HEK293 (cell line): Measurements from ENCODE around the gene FGF12.

Source experiments
- CTCF ChIA-PET: fragments of 350-600 bp; formaldehyde crosslinking; extraction: SDS; loops from one replicate; lab custom pipeline; 2021; ENCODE audit warnings: antibody characterized with exemption; lab: Yijun Ruan, JAX
- POLR2A ChIA-PET: fragments of 300-600 bp; formaldehyde crosslinking; extraction: SDS; loops from one replicate; lab custom pipeline; 2020; ENCODE audit warnings: antibody characterized with exemption, inconsistent platforms; lab: Yijun Ruan, JAX
- H3K27ac ChIP-seq: fragments of 200-500 bp; sonication (Bioruptor generic); 2 replicates; pipeline ENCODE4 v1.5.1; 2014; ENCODE audit warnings: low read depth, low read length, control low read depth, inconsistent platforms; ENCODE audit errors: extremely low read depth
- H3K36me3 ChIP-seq, 2 experiments: fragments of 200-500 bp in 1 of 2; sonication (Bioruptor generic) in 1 of 2; 1 replicate in 1 of 2; 2 replicates in 1 of 2; pipeline ENCODE4 v1.5.1; 2014 to 2017; ENCODE audit warnings: inconsistent platforms in 2 of 2, low read length in 2 of 2; ENCODE audit not compliant: control insufficient read depth in 2 of 2, insufficient read depth in 1 of 2
- H3K4me1 ChIP-seq: fragments of 200-500 bp; sonication (Bioruptor generic); 2 replicates; pipeline ENCODE4 v1.5.1; 2014; ENCODE audit warnings: mild to moderate bottlenecking, low read length, inconsistent platforms; ENCODE audit not compliant: control insufficient read depth, insufficient read depth
- H3K4me3 ChIP-seq: 2 replicates; pipeline ENCODE4 v1.5.1; 2011; ENCODE audit warnings: low read depth, mild to moderate bottlenecking, control low read depth, low read length, moderate library complexity
- H3K9me3 ChIP-seq: fragments of 200-500 bp; sonication (Bioruptor generic); 2 replicates; pipeline ENCODE4 v1.5.1; 2014; ENCODE audit warnings: low read depth, low read length, inconsistent platforms; ENCODE audit not compliant: control insufficient read depth, insufficient read depth
- BCL11A ChIP-seq: fragments of 450-650 bp; formaldehyde crosslinking; IDR thresholded peaks from 2 replicates; pipeline ENCODE4 v1.5.1; 2016; ENCODE audit warnings: low read depth, missing biosample characterization, missing genetic modification characterization
- HOXC10 ChIP-seq: sonication (generic); formaldehyde crosslinking; IDR thresholded peaks from 2 replicates; pipeline ENCODE4 v1.8.1; 2023; ENCODE audit warnings: mild to moderate bottlenecking, missing genetic modification reagents
- OSR2 ChIP-seq: fragments of 450-650 bp; formaldehyde crosslinking; IDR thresholded peaks from 2 replicates; pipeline ENCODE4 v1.5.1; 2016; ENCODE audit warnings: missing biosample characterization, missing genetic modification characterization
- ZBTB17 ChIP-seq: fragments of 450-650 bp; formaldehyde crosslinking; IDR thresholded peaks from 2 replicates; pipeline ENCODE4 v1.5.1; 2016; ENCODE audit warnings: missing biosample characterization, missing genetic modification characterization
- ZFP41 ChIP-seq: fragments of 450-650 bp; formaldehyde crosslinking; IDR thresholded peaks from 2 replicates; pipeline ENCODE4 v1.5.1; 2016; ENCODE audit warnings: missing biosample characterization, missing genetic modification characterization, borderline replicate concordance
- ZNF274 ChIP-seq, 2 experiments: fragments of 200-500 bp in 1 of 2; fragments of 450-650 bp in 1 of 2; sonication (Bioruptor generic) in 1 of 2; formaldehyde crosslinking in 1 of 2; IDR thresholded peaks; 2 replicates each; pipeline versions ENCODE4 v1.5.1 to v1.6.1; 2014 to 2016; ENCODE audit warnings: borderline replicate concordance in 1 of 2, inconsistent platforms in 1 of 2, low read length in 1 of 2, missing biosample characterization in 1 of 2, missing genetic modification characterization in 1 of 2
- ZNF302 ChIP-seq: fragments of 450-650 bp; formaldehyde crosslinking; IDR thresholded peaks from 2 replicates; pipeline ENCODE4 v1.5.1; 2016; ENCODE audit warnings: missing biosample characterization, missing genetic modification characterization, low read depth
- ZNF366 ChIP-seq: fragments of 450-650 bp; formaldehyde crosslinking; conservative IDR thresholded peaks from 2 replicates; pipeline ENCODE4 v1.5.1; 2016; ENCODE audit warnings: missing biosample characterization, missing genetic modification characterization
- ZNF416 ChIP-seq: fragments of 450-650 bp; formaldehyde crosslinking; IDR thresholded peaks from 2 replicates; pipeline ENCODE4 v1.5.1; 2016; ENCODE audit warnings: missing biosample characterization, missing genetic modification characterization
- ZNF501 ChIP-seq: fragments of 450-650 bp; formaldehyde crosslinking; IDR thresholded peaks from 2 replicates; pipeline ENCODE4 v1.5.1; 2016; ENCODE audit warnings: missing biosample characterization, missing genetic modification characterization
- ZNF548 ChIP-seq: fragments of 450-650 bp; formaldehyde crosslinking; IDR thresholded peaks from 2 replicates; pipeline ENCODE4 v1.5.1; 2016; ENCODE audit warnings: missing biosample characterization, missing genetic modification characterization
- ZNF600 ChIP-seq: fragments of 450-650 bp; formaldehyde crosslinking; IDR thresholded peaks from 2 replicates; pipeline ENCODE4 v1.5.1; 2016; ENCODE audit warnings: missing biosample characterization, missing genetic modification characterization
- ZNF623 ChIP-seq: fragments of 450-650 bp; formaldehyde crosslinking; IDR thresholded peaks from 2 replicates; pipeline ENCODE4 v1.5.1; 2016; ENCODE audit warnings: missing biosample characterization, missing genetic modification characterization
- ZNF701 ChIP-seq: fragments of 450-650 bp; formaldehyde crosslinking; IDR thresholded peaks from 2 replicates; pipeline ENCODE4 v1.5.1; 2016; ENCODE audit warnings: missing biosample characterization, missing genetic modification characterization
- ZNF830 ChIP-seq: fragments of 450-650 bp; IDR thresholded peaks from 2 replicates; pipeline ENCODE4 v1.5.0; 2018; ENCODE audit warnings: missing biosample characterization, missing genetic modification characterization, low read depth, mild to moderate bottlenecking, moderate library complexity
- TF ChIP-seq, protein P1 (sequence below): fragments of 450-650 bp; formaldehyde crosslinking; IDR thresholded peaks from 2 replicates; pipeline ENCODE4 v1.5.1; 2016; ENCODE audit warnings: missing biosample characterization, missing genetic modification characterization
- TF ChIP-seq, protein P2 (sequence below): fragments of 450-650 bp; formaldehyde crosslinking; IDR thresholded peaks from 2 replicates; pipeline ENCODE4 v1.5.1; 2016; ENCODE audit warnings: missing biosample characterization, missing genetic modification characterization
- TF ChIP-seq, protein P3 (sequence below): fragments of 450-650 bp; formaldehyde crosslinking; IDR thresholded peaks from 2 replicates; pipeline ENCODE4 v1.5.1; 2016; ENCODE audit warnings: missing biosample characterization, missing genetic modification characterization

The FGF12 gene

DNA sequence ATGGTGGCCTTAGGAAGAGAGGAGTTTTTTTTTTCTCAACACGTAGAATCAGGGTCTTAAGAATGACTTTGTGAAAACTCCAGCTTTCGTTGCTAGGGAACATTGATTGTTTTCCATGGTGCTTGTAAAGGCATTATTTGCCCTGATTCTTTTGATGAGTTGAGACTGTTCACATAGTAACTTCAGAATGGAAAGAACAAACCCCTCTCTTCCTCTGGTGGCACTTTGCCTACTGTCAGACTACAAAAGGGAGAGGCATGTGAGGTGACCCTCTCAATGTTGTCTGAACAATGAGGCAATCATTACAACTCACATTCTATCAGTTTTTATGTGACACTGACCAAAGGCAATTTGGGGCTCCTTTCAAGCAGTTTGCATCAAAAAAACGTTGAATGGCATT lies 477.8 kb downstream of the FGF12 start (continued):
- TF ChIP-seq, protein P1, sequence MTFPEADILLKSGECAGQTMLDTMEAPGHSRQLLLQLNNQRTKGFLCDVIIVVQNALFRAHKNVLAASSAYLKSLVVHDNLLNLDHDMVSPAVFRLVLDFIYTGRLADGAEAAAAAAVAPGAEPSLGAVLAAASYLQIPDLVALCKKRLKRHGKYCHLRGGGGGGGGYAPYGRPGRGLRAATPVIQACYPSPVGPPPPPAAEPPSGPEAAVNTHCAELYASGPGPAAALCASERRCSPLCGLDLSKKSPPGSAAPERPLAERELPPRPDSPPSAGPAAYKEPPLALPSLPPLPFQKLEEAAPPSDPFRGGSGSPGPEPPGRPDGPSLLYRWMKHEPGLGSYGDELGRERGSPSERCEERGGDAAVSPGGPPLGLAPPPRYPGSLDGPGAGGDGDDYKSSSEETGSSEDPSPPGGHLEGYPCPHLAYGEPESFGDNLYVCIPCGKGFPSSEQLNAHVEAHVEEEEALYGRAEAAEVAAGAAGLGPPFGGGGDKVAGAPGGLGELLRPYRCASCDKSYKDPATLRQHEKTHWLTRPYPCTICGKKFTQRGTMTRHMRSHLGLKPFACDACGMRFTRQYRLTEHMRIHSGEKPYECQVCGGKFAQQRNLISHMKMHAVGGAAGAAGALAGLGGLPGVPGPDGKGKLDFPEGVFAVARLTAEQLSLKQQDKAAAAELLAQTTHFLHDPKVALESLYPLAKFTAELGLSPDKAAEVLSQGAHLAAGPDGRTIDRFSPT, result no peak
- TF ChIP-seq BCL11A (tag by site-specific recombination), result no peak

DNA sequence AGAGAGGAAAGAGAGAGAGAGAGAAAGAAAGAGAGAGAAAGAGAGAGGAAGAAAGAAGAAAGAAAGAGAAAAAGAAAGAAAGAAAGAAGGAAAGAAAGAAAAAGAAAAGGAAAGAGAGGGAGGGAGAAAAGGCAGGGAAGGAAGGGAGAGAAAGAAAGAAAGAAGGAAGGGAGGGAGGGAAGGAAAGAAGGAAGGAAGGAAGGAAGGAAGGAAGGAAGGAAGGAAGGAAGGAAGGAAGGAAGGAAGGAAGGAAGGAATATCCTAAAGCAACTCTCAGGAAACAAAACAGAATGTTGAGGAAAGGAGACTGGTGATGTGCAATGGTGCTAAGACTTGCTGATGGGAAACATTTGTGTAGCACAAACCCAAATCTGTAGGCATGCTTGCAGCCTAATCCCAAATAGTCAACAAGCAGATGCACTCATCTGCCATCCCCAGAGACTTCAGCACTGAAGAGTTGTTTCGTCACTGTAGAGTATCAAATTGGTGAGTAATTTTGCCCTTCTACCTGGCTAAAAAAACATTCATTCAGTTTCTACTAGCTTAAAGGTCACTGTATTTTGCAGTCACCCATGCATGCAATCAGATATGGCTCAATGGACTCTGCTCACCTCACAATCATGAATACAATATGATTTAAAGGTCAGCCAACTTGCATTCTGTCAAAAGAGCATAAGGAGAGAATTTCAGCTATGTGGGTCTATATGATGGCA lies 480.3 kb downstream of the FGF12 start:
- no peaks in the 10 kb centered on the region for H3K4me1 ChIP-seq
- H3K4me3 ChIP-seq, result no peak overlapping the region
- TF ChIP-seq ZNF366, result peak; percentile 89
- no peak for TF ChIP-seq ZNF830 (tag by site-specific recombination)
- TF ChIP-seq ZNF600 (tag by site-specific recombination), result no peak
- H3K36me3 ChIP-seq, result no peaks in the 10 kb centered on the region
- ChIA-PET CTCF (no interaction called here), POLR2A (no interaction called here)
- H3K9me3 ChIP-seq, result no peaks in the 10 kb centered on the region
- no peak overlapping the region for H3K27ac ChIP-seq

DNA sequence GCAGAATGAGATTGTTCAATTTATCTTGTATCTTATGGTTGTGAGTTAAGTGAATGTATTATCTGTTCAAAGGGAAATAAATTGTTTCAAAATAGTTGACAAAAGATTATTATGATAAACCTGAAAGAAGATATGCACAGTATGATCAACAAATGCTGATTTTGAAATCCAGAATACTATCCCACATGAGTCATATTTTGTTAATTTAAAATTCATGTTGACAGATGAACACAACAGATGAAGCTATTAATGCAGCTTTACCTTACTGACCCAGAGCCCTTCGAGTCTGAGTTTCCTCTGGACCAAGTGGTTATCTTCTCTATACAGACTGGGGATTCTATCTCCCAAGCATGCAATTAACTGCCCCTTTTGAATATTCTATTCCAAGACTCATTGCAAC lies 482.8 kb downstream of the FGF12 start:
- no peaks in the 10 kb centered on the region for H3K4me1 ChIP-seq
- no peaks in the 10 kb centered on the region for H3K36me3 ChIP-seq
- H3K4me3 ChIP-seq, result no peak overlapping the region
- H3K9me3 ChIP-seq, result no peaks in the 10 kb centered on the region
- TF ChIP-seq ZNF623 (tag by site-specific recombination) (no peak), ZNF701 (tag by site-specific recombination) (no peak), ZNF416 (tag by site-specific recombination) (no peak), HOXC10 (CRISPR knock-in tag) (no peak), ZNF302 (tag by site-specific recombination) (no peak), ZNF501 (tag by site-specific recombination) (no peak), OSR2 (tag by site-specific recombination) (no peak), ZNF548 (no peak), ZBTB17 (tag by site-specific recombination) (no peak), ZNF274 (IDR thresholded peaks at IDR 0.05; ENCODE audit: low read length) (no peak), ZNF274 (tag by site-specific recombination; IDR thresholded peaks at IDR 0.05; ENCODE audit: borderline replicate concordance) (no peak), ZFP41 (tag by site-specific recombination) (no peak)
- TF ChIP-seq, protein P2, sequence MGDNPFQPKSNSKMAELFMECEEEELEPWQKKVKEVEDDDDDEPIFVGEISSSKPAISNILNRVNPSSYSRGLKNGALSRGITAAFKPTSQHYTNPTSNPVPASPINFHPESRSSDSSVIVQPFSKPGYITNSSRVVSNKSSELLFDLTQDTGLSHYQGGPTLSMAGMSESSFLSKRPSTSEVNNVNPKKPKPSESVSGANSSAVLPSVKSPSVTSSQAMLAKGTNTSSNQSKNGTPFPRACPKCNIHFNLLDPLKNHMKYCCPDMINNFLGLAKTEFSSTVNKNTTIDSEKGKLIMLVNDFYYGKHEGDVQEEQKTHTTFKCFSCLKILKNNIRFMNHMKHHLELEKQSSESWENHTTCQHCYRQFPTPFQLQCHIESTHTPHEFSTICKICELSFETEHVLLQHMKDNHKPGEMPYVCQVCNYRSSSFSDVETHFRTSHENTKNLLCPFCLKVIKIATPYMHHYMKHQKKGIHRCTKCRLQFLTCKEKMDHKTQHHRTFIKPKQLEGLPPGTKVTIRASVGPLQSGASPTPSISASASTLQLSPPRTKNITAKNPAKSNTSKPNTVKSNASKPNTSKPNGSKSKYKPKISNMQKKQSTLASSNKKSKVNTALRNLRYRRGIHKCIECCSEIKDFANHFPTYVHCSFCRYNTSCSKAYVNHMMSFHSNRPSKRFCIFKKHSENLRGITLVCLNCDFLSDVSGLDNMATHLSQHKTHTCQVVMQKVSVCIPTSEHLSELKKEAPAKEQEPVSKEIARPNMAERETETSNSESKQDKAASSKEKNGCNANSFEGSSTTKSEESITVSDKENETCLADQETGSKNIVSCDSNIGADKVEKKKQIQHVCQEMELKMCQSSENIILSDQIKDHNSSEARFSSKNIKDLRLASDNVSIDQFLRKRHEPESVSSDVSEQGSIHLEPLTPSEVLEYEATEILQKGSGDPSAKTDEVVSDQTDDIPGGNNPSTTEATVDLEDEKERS (tag by site-specific recombination), result no peak
- TF ChIP-seq, protein P3, sequence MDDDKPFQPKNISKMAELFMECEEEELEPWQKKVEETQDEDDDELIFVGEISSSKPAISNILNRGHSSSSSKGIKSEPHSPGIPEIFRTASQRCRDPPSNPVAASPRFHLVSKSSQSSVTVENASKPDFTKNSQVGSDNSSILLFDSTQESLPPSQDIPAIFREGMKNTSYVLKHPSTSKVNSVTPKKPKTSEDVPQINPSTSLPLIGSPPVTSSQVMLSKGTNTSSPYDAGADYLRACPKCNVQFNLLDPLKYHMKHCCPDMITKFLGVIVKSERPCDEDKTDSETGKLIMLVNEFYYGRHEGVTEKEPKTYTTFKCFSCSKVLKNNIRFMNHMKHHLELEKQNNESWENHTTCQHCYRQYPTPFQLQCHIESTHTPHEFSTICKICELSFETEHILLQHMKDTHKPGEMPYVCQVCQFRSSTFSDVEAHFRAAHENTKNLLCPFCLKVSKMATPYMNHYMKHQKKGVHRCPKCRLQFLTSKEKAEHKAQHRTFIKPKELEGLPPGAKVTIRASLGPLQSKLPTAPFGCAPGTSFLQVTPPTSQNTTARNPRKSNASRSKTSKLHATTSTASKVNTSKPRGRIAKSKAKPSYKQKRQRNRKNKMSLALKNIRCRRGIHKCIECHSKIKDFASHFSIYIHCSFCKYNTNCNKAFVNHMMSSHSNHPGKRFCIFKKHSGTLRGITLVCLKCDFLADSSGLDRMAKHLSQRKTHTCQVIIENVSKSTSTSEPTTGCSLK (tag by site-specific recombination), result no peak
- ChIA-PET CTCF (no interaction called here), POLR2A (no interaction called here)
- H3K27ac ChIP-seq, result no peak overlapping the region
